ENCODE data around the gene HOXB2. TPM values are rescaled to one million over a fixed set of nuclear protein-coding genes. Genes with fewer than 3 reads are reported as not detected.
A peak's percentile ranks its signal among the peaks of the same experiment; 100 is the strongest.

Gene HOXB2
- total and polyA plus RNA-seq, 2 donors (not counting 1 experiment from before 2014, with no cell fraction given): 12.2 to 12.3 TPM

- Histone ChIP-seq H3K4me3 (replicated peaks in 1 of 4; ENCODE audit: control extremely low read depth in 1 of 4, insufficient read depth in 1 of 4, low read depth in 3 of 4, low read length in 4 of 4) (no peak overlapping the region), H3K9ac (ENCODE audit: insufficient read depth, low read length) (no peak overlapping the region), H3K27me3 (ENCODE audit: control insufficient read depth, insufficient read depth, low read length) (no peaks in the 10 kb centered on the region), H3K79me2 (ENCODE audit: control insufficient read depth, insufficient read depth, low read length) (no peaks in the 10 kb centered on the region), H3K9me3 (ENCODE audit: control insufficient read depth, insufficient read depth, low read depth, low read length) (no peaks in the 10 kb centered on the region), H3K4me1 (ENCODE audit: control insufficient read depth, extremely low read depth, insufficient read depth, low read length) (peaks cover 9% of the 10 kb centered on the region), H3K36me3 (ENCODE audit: control insufficient read depth, insufficient read depth, low read length) (no peaks in the 10 kb centered on the region), H2AFZ (ENCODE audit: low read length) (no peak overlapping the region), H4K20me1 (ENCODE audit: control insufficient read depth, extremely low read depth, insufficient read depth, low read length) (no peaks in the 10 kb centered on the region), H3K4me2 (ENCODE audit: extremely low read depth, insufficient read depth, low read length) (no peak overlapping the region), H3K27ac (ENCODE audit: insufficient read depth, low read length) (no peak overlapping the region)
- TF ChIP-seq EZH2 (IDR thresholded peaks at IDR 0.05; ENCODE audit: low read length, missing control alignments) (no peak), CTCF (conservative IDR thresholded peaks at IDR 0.05 in 1 of 2, IDR thresholded peaks at IDR 0.05 in 1 of 2; ENCODE audit: low read depth in 1 of 2, low read length in 2 of 2) (no peak)
- no peak for DNase-seq (ENCODE audit: low read depth in 2 of 2)
Observed at GRCh38 chr17:48498164-48498850, 46.6 kb downstream of the HOXB2 start.

GRCh38 chr17:48497103-48497502, 47.8 kb downstream of the HOXB2 start:
- Histone ChIP-seq H3K36me3 (ENCODE audit: control insufficient read depth, insufficient read depth, low read length) (no peaks in the 10 kb centered on the region), H2AFZ (ENCODE audit: low read length) (no peak overlapping the region), H4K20me1 (ENCODE audit: control insufficient read depth, extremely low read depth, insufficient read depth, low read length) (no peaks in the 10 kb centered on the region), H3K4me3 (replicated peaks in 1 of 4; ENCODE audit: control extremely low read depth in 1 of 4, insufficient read depth in 1 of 4, low read depth in 3 of 4, low read length in 4 of 4) (no peak overlapping the region), H3K4me1 (ENCODE audit: control insufficient read depth, extremely low read depth, insufficient read depth, low read length) (peaks cover 14% of the 10 kb centered on the region), H3K27me3 (ENCODE audit: control insufficient read depth, insufficient read depth, low read length) (no peaks in the 10 kb centered on the region), H3K9ac (ENCODE audit: insufficient read depth, low read length) (no peak overlapping the region), H3K9me3 (ENCODE audit: control insufficient read depth, insufficient read depth, low read depth, low read length) (no peaks in the 10 kb centered on the region), H3K4me2 (ENCODE audit: extremely low read depth, insufficient read depth, low read length) (no peak overlapping the region), H3K27ac (ENCODE audit: insufficient read depth, low read length) (no peak overlapping the region), H3K79me2 (ENCODE audit: control insufficient read depth, insufficient read depth, low read length) (no peaks in the 10 kb centered on the region)
- DNase-seq (ENCODE audit: low read depth in 2 of 2): peak; percentile 55 to 82
- TF ChIP-seq CTCF (conservative IDR thresholded peaks at IDR 0.05 in 1 of 2, IDR thresholded peaks at IDR 0.05 in 1 of 2; ENCODE audit: low read depth in 1 of 2, low read length in 2 of 2) (no peak), EZH2 (IDR thresholded peaks at IDR 0.05; ENCODE audit: low read length, missing control alignments) (no peak)

GRCh38 chr17:48494335-48494734, 50.6 kb downstream of the HOXB2 start:
- H4K20me1 ChIP-seq (ENCODE audit: control insufficient read depth, extremely low read depth, insufficient read depth, low read length): no peaks in the 10 kb centered on the region
- H3K36me3 ChIP-seq (ENCODE audit: control insufficient read depth, insufficient read depth, low read length): no peaks in the 10 kb centered on the region
- no peak overlapping the region for H3K4me3 ChIP-seq (replicated peaks in 1 of 4; ENCODE audit: control extremely low read depth in 1 of 4, insufficient read depth in 1 of 4, low read depth in 3 of 4, low read length in 4 of 4)
- peak overlapping the region; percentile 9 for H3K27ac ChIP-seq (ENCODE audit: insufficient read depth, low read length)
- H3K4me1 ChIP-seq (ENCODE audit: control insufficient read depth, extremely low read depth, insufficient read depth, low read length): peaks cover 12% of the 10 kb centered on the region
- H3K27me3 ChIP-seq (ENCODE audit: control insufficient read depth, insufficient read depth, low read length): no peaks in the 10 kb centered on the region
- H3K79me2 ChIP-seq (ENCODE audit: control insufficient read depth, insufficient read depth, low read length): no peaks in the 10 kb centered on the region
- H3K9me3 ChIP-seq (ENCODE audit: control insufficient read depth, insufficient read depth, low read depth, low read length): no peaks in the 10 kb centered on the region
- H3K9ac ChIP-seq (ENCODE audit: insufficient read depth, low read length): no peak overlapping the region
- peak overlapping the region; percentile 26 for H3K4me2 ChIP-seq (ENCODE audit: extremely low read depth, insufficient read depth, low read length)
- no peak overlapping the region for H2AFZ ChIP-seq (ENCODE audit: low read length)
- no peak for TF ChIP-seq CTCF (conservative IDR thresholded peaks at IDR 0.05 in 1 of 2, IDR thresholded peaks at IDR 0.05 in 1 of 2; ENCODE audit: low read depth in 1 of 2, low read length in 2 of 2)
- no peak for TF ChIP-seq EZH2 (IDR thresholded peaks at IDR 0.05; ENCODE audit: low read length, missing control alignments)
- peak; percentile 88 to 90 for DNase-seq (ENCODE audit: low read depth in 2 of 2)

Other genes starting within 250 kb of the HOXB2 start
- not detected in 2 replicates for gene SKAP1, start 114.9 kb downstream of the HOXB2 start, total RNA-seq
- gene SKAP1, start 114.9 kb downstream of the HOXB2 start, polyA plus RNA-seq: not detected in 2 replicates
- not detected in 2 replicates for gene HOXB1, start 14.1 kb downstream of the HOXB2 start, total RNA-seq
- not detected in 2 replicates for gene HOXB1, start 14.1 kb downstream of the HOXB2 start, polyA plus RNA-seq
- 6.2 and 8.9 TPM in 2 replicates for gene HOXB4, start 33.2 kb upstream of the HOXB2 start, total RNA-seq
- gene HOXB4, start 33.2 kb upstream of the HOXB2 start, polyA plus RNA-seq: 3.4 and 3.8 TPM in 2 replicates
- 15.7 and 28.6 TPM in 2 replicates for gene HOXB3, start 45.1 kb upstream of the HOXB2 start, total RNA-seq
- gene HOXB3, start 45.1 kb upstream of the HOXB2 start, polyA plus RNA-seq: 15.7 and 19.5 TPM in 2 replicates
- 1.0 and 2.1 TPM in 2 replicates for gene HOXB5, start 48.7 kb upstream of the HOXB2 start, total RNA-seq
- 9.4 and 17.2 TPM in 2 replicates for gene HOXB5, start 48.7 kb upstream of the HOXB2 start, polyA plus RNA-seq
- gene HOXB6, start 59.9 kb upstream of the HOXB2 start, total RNA-seq: 10.5 and 16.2 TPM in 2 replicates
- gene HOXB6, start 59.9 kb upstream of the HOXB2 start, polyA plus RNA-seq: 28.9 and 42.1 TPM in 2 replicates
- 6.4 and 7.4 TPM in 2 replicates for gene HOXB7, start 65.9 kb upstream of the HOXB2 start, total RNA-seq
- gene HOXB7, start 65.9 kb upstream of the HOXB2 start, polyA plus RNA-seq: 11.8 and 12.7 TPM in 2 replicates
- 0.33 and 0.51 TPM in 2 replicates for gene HOXB8, start 70.2 kb upstream of the HOXB2 start, total RNA-seq
- gene HOXB8, start 70.2 kb upstream of the HOXB2 start, polyA plus RNA-seq: 1.4 and 2.0 TPM in 2 replicates
- gene HOXB9, start 81.2 kb upstream of the HOXB2 start, total RNA-seq: not detected in 2 replicates
- 0.06 TPM in 1 of 2 replicates, not detected in the other for gene HOXB9, start 81.2 kb upstream of the HOXB2 start, polyA plus RNA-seq
- not detected in 2 replicates for gene PRAC1, start 177.4 kb upstream of the HOXB2 start, total RNA-seq
- gene PRAC1, start 177.4 kb upstream of the HOXB2 start, polyA plus RNA-seq: not detected in 2 replicates
- gene PRAC2, start 178.1 kb upstream of the HOXB2 start, total RNA-seq: not detected in 2 replicates
- gene PRAC2, start 178.1 kb upstream of the HOXB2 start, polyA plus RNA-seq: not detected in 2 replicates
- gene HOXB13, start 183.6 kb upstream of the HOXB2 start, total RNA-seq: not detected in 2 replicates
- gene HOXB13, start 183.6 kb upstream of the HOXB2 start, polyA plus RNA-seq: not detected in 2 replicates